T-helper 17 cell (primary cell): ENCODE measurements around the gene ZBTB7C. TPM values are rescaled to one million over a fixed set of nuclear protein-coding genes. Genes with fewer than 3 reads are reported as not detected.

Source experiments
- ATAC-seq: fragments of 150-1000 bp; cut with Tn5 transposase; 2 replicates; pipeline ENCODE4 v1.10.0; 2021; ENCODE audit warnings: mild to moderate bottlenecking, moderate library complexity
- DNase-seq, 3 donors: peaks; one replicate each; pipeline versions ENCODE4 v3.0.0 to v3.0.0-alpha.2; 2020 to 2021
- H3K9me3 ChIP-seq: one replicate; pipeline ENCODE4 v1.7.0; 2013; ENCODE audit warnings: low read length, mild to moderate bottlenecking; ENCODE audit not compliant: control insufficient read depth, poor library complexity, severe bottlenecking
- H3K27ac Mint-ChIP-seq: one replicate; pipeline ENCODE4 v1.8.0; 2022; ENCODE audit warnings: mild to moderate bottlenecking, moderate library complexity, mixed read lengths
- H3K27me3 Mint-ChIP-seq: one replicate; pipeline ENCODE4 v1.8.0; 2022; ENCODE audit warnings: mixed read lengths
- H3K36me3 Mint-ChIP-seq: one replicate; pipeline ENCODE4 v1.8.0; 2022; ENCODE audit warnings: low read depth, mixed read lengths
- H3K4me1 Mint-ChIP-seq: one replicate; pipeline ENCODE4 v1.8.0; 2022; ENCODE audit warnings: mild to moderate bottlenecking, mixed read lengths
- H3K4me3 Mint-ChIP-seq: one replicate; pipeline ENCODE4 v1.8.0; 2022; ENCODE audit warnings: mild to moderate bottlenecking, moderate library complexity, mixed read lengths
- total RNA-seq, 4 donors: library from RNA in 2 of 4; stranded (reverse) in 2 of 4; gene quantifications; one replicate each; pipeline ENCODE4 v1.2.3 and lab custom pipeline; 2022 to 2026

ZBTB7C gene
- total RNA-seq, 2 donors from 2014 or later = 0.07 TPM; not detected in 1

GRCh38 chr18:48365965-48366364 is 43.2 kb downstream of the ZBTB7C start:
- Mint-ChIP-seq H3K4me1 (no peaks in the 10 kb centered on the region), H3K36me3 (peaks cover 2% of the 10 kb centered on the region), H3K27me3 (peaks cover 6% of the 10 kb centered on the region), H3K4me3 (no peak overlapping the region), H3K27ac (no peak overlapping the region)
- no peaks in the 10 kb centered on the region for H3K9me3 ChIP-seq
- DNase-seq (no peak), ATAC-seq (no peak)

- no peak for DNase-seq
- H3K4me1 Mint-ChIP-seq = no peaks in the 10 kb centered on the region
- peaks cover 2% of the 10 kb centered on the region for H3K36me3 Mint-ChIP-seq
- peaks cover 22% of the 10 kb centered on the region for H3K27me3 Mint-ChIP-seq
- ATAC-seq = no peak
- no peak overlapping the region for H3K27ac Mint-ChIP-seq
- no peaks in the 10 kb centered on the region for H3K9me3 ChIP-seq
- no peak overlapping the region for H3K4me3 Mint-ChIP-seq
These were observed 45.0 kb downstream of the ZBTB7C start for GRCh38 chr18:48364146-48364545.

GRCh38 chr18:48363175-48363574 is 46.0 kb downstream of the ZBTB7C start:
- Mint-ChIP-seq H3K4me3 (no peak overlapping the region), H3K4me1 (no peaks in the 10 kb centered on the region), H3K27me3 (peaks cover 22% of the 10 kb centered on the region), H3K27ac (no peak overlapping the region), H3K36me3 (peaks cover 2% of the 10 kb centered on the region)
- DNase-seq = no peak
- H3K9me3 ChIP-seq = no peaks in the 10 kb centered on the region
- ATAC-seq = no peak

GRCh38 chr18:48361801-48362200 is 47.4 kb downstream of the ZBTB7C start:
- no peak overlapping the region for H3K4me3 Mint-ChIP-seq
- no peaks in the 10 kb centered on the region for H3K9me3 ChIP-seq
- peaks cover 22% of the 10 kb centered on the region for H3K27me3 Mint-ChIP-seq
- DNase-seq (no peak), ATAC-seq (no peak)
- no peaks in the 10 kb centered on the region for H3K4me1 Mint-ChIP-seq
- peaks cover 4% of the 10 kb centered on the region for H3K36me3 Mint-ChIP-seq
- no peak overlapping the region for H3K27ac Mint-ChIP-seq

GRCh38 chr18:48360376-48361021 is 48.7 kb downstream of the ZBTB7C start:
- ATAC-seq (no peak), DNase-seq (no peak)
- Mint-ChIP-seq H3K27ac (no peak overlapping the region), H3K36me3 (peaks cover 4% of the 10 kb centered on the region), H3K27me3 (peaks cover 32% of the 10 kb centered on the region), H3K4me1 (no peaks in the 10 kb centered on the region), H3K4me3 (no peak overlapping the region)
- H3K9me3 ChIP-seq = no peaks in the 10 kb centered on the region

- H3K27me3 Mint-ChIP-seq = peaks cover 40% of the 10 kb centered on the region
- ATAC-seq = no peak
- DNase-seq = no peak
- peaks cover 4% of the 10 kb centered on the region for H3K36me3 Mint-ChIP-seq
- H3K9me3 ChIP-seq = no peaks in the 10 kb centered on the region
- no peak overlapping the region for H3K4me3 Mint-ChIP-seq
- H3K27ac Mint-ChIP-seq = no peak overlapping the region
- H3K4me1 Mint-ChIP-seq = peaks cover 3% of the 10 kb centered on the region
These were observed 49.6 kb downstream of the ZBTB7C start for GRCh38 chr18:48359626-48360025.

- ATAC-seq = no peak
- Mint-ChIP-seq H3K4me1 (peaks cover 3% of the 10 kb centered on the region), H3K36me3 (peaks cover 2% of the 10 kb centered on the region), H3K27me3 (peaks cover 45% of the 10 kb centered on the region), H3K27ac (no peak overlapping the region), H3K4me3 (no peak overlapping the region)
- no peaks in the 10 kb centered on the region for H3K9me3 ChIP-seq
- DNase-seq = no peak
These were observed 50.3 kb downstream of the ZBTB7C start for GRCh38 chr18:48358868-48359267.

- Mint-ChIP-seq H3K4me3 (no peak overlapping the region), H3K27me3 (peaks cover 46% of the 10 kb centered on the region), H3K4me1 (peaks cover 3% of the 10 kb centered on the region), H3K27ac (no peak overlapping the region), H3K36me3 (peaks cover 2% of the 10 kb centered on the region)
- DNase-seq = no peak
- no peaks in the 10 kb centered on the region for H3K9me3 ChIP-seq
- no peak for ATAC-seq
These were observed 52.1 kb downstream of the ZBTB7C start for GRCh38 chr18:48356909-48357631.

- H3K4me1 Mint-ChIP-seq = peaks cover 3% of the 10 kb centered on the region
- ATAC-seq (no peak), DNase-seq (no peak)
- peaks cover 46% of the 10 kb centered on the region for H3K27me3 Mint-ChIP-seq
- peaks cover 2% of the 10 kb centered on the region for H3K36me3 Mint-ChIP-seq
- H3K27ac Mint-ChIP-seq = no peak overlapping the region
- no peaks in the 10 kb centered on the region for H3K9me3 ChIP-seq
- H3K4me3 Mint-ChIP-seq = no peak overlapping the region
These were observed 52.9 kb downstream of the ZBTB7C start for GRCh38 chr18:48356151-48356745.

- no peak for DNase-seq
- no peak for ATAC-seq
These were observed 53.7 kb downstream of the ZBTB7C start for GRCh38 chr18:48355276-48356115.

GRCh38 chr18:48354746-48355260 is 54.4 kb downstream of the ZBTB7C start:
- Mint-ChIP-seq H3K27me3 (peaks cover 33% of the 10 kb centered on the region), H3K36me3 (peaks cover 2% of the 10 kb centered on the region), H3K4me1 (peaks cover 3% of the 10 kb centered on the region), H3K4me3 (no peak overlapping the region), H3K27ac (no peak overlapping the region)
- DNase-seq = no peak
- H3K9me3 ChIP-seq = no peaks in the 10 kb centered on the region
- no peak for ATAC-seq

More at GRCh38 chr18:48355276-48356115, 53.7 kb downstream of the ZBTB7C start:
- Mint-ChIP-seq H3K4me1 (peaks cover 3% of the 10 kb centered on the region), H3K27ac (no peak overlapping the region), H3K4me3 (no peak overlapping the region), H3K27me3 (peaks cover 40% of the 10 kb centered on the region), H3K36me3 (peaks cover 2% of the 10 kb centered on the region)
- no peaks in the 10 kb centered on the region for H3K9me3 ChIP-seq

GRCh38 chr18:48352051-48352755 is 57.0 kb downstream of the ZBTB7C start:
- DNase-seq = no peak
- no peak for ATAC-seq
- Mint-ChIP-seq H3K36me3 (no peaks in the 10 kb centered on the region), H3K27me3 (peaks cover 34% of the 10 kb centered on the region), H3K4me1 (peaks cover 3% of the 10 kb centered on the region), H3K4me3 (no peak overlapping the region), H3K27ac (no peak overlapping the region)
- H3K9me3 ChIP-seq = no peaks in the 10 kb centered on the region
